Measurements from ENCODE around the gene SZT2.
"Not testable (repeated sequence)": the region's sequence is repeated elsewhere in the genome, so short reads cannot be mapped to it uniquely, and the experiment has no call there.

SZT2 gene

DNA sequence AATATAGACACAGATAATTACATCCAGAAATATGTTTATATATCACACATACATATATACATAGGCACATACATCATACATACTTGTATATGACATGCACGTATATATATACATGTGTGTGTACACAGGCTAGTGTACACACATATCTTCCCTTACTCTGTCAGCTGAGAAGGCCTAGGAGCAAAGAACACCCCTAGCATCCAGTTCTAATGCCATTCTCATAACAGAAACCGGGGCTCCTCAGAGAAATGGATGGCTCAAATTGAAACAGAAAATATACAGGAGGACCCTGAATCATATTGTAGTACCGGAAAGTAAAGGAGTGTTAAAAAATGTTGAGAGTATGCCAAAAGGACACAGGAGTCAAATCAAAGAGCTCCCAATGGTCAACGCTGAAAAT is 83.8 kb downstream of the SZT2 start:
- TF ChIP-seq, protein P1, sequence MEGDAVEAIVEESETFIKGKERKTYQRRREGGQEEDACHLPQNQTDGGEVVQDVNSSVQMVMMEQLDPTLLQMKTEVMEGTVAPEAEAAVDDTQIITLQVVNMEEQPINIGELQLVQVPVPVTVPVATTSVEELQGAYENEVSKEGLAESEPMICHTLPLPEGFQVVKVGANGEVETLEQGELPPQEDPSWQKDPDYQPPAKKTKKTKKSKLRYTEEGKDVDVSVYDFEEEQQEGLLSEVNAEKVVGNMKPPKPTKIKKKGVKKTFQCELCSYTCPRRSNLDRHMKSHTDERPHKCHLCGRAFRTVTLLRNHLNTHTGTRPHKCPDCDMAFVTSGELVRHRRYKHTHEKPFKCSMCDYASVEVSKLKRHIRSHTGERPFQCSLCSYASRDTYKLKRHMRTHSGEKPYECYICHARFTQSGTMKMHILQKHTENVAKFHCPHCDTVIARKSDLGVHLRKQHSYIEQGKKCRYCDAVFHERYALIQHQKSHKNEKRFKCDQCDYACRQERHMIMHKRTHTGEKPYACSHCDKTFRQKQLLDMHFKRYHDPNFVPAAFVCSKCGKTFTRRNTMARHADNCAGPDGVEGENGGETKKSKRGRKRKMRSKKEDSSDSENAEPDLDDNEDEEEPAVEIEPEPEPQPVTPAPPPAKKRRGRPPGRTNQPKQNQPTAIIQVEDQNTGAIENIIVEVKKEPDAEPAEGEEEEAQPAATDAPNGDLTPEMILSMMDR (IDR thresholded peaks at IDR 0.05; ENCODE audit: low read depth, low read length) = no peak

DNA sequence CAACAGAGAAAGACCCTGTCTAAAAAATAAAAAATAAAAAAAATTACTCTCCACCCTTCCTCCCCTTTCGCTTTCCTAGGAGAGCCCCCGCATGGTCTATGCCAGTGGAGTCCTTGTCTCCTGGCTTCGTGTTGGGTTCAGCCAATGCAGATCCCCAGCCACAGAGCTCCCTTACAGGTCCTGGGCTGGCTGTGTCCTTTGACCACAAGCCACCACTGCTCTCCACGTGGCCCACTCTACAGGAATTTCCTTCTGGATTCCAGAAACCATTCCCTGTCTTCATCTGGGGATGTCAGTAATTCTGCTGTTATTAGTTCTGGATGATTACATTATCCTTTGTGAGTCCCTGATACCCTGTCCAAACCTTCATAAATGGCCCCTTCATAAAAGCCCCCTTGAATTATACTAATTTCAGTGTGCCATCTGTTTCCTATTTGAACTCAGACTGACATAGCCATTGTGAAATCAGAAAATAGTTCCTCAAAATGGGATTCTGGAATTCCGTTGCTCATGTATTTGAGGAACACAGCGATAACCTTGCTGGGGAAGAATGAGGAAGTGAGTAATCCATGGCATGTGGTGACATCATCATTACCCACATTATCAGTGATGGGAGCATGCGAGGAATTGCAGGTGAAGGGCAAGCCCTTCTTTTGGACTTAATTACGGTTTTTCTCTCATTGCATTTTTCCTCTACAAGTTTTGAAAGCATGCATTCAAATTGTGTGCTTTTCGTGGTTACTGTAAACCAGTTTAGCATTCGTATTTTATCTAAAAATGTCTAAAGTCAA is 86.1 kb downstream of the SZT2 start:
- H3K4me3 ChIP-seq (replicated peaks in 1 of 2; ENCODE audit: low read depth in 2 of 2, low read length in 2 of 2) = not testable (repeated sequence)
- DNase-seq (ENCODE audit: low read depth in 2 of 2) = peak; percentile 28 to 77

More for the DNA sequence above, 83.8 kb downstream of the SZT2 start:
- H3K4me3 ChIP-seq (replicated peaks in 1 of 2; ENCODE audit: low read depth in 2 of 2, low read length in 2 of 2) = no peak overlapping the region
- DNase-seq (ENCODE audit: low read depth in 2 of 2) = no peak

DNA sequence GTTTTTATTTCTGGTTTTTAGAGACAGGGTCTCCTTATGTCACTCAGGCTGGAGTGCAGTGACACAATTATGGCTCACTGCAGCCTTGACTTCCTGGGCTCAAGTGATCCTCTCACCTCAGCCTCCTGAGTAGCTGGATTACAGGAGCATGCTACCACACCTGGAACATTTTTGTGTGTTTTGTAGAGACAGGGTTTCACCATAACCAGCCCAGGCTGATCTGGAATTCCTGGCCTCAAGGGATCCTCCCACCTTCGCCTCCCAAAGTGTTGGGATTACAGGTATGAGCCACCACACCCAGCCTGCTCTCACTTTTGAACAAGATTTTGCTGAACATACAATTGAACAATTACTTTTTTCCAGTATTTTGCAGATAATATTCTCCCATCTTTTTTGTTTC is 88.0 kb downstream of the SZT2 start:
- no peak overlapping the region for H3K4me3 ChIP-seq (replicated peaks in 1 of 2; ENCODE audit: low read depth in 2 of 2, low read length in 2 of 2)
- no peak for DNase-seq (ENCODE audit: low read depth in 2 of 2)
- TF ChIP-seq, protein P1 (IDR thresholded peaks at IDR 0.05; ENCODE audit: low read depth, low read length) = no peak

DNA sequence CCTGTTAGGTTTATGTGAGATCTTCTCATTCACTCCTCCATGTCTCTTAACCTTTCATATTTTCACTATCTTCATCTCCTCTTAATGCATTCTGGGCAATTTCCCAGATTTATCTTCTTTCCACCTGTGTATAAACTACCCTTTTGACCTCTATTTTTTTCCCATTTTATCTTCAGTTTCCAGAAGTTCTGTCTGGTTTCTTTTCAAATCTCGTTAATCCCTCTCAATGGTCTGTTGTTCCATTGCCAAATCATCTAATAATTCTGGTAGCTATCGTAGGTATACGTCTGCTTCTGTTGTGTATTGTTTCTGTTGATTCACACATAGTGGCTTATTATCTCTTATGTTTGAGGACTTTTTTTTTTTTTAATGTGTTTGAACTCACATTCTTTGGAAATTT is 89.7 kb downstream of the SZT2 start:
- DNase-seq (ENCODE audit: low read depth in 2 of 2) = no peak
- TF ChIP-seq, protein P1 (IDR thresholded peaks at IDR 0.05; ENCODE audit: low read depth, low read length) = no peak
- no peak overlapping the region for H3K4me3 ChIP-seq (replicated peaks in 1 of 2; ENCODE audit: low read depth in 2 of 2, low read length in 2 of 2)

DNA sequence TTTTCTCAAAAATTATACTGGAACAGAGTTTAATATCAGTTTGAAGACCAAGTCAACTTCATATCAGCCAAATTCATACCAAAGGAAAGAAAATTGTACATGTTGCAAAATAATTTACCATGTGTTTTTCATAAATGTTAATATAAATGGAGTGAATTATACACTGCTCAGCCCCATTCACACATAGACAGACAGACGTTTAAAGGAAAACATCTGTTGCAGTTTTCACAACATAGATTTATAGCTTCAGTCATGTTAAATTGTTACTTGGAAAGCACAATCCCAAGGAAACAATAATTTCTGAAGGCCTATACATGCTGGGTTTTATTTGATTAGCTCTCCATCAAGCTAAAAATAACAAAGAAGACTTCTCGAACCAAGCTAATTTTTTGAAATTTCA is 91.8 kb downstream of the SZT2 start:
- no peak for DNase-seq (ENCODE audit: low read depth in 2 of 2)
- no peak overlapping the region for H3K4me3 ChIP-seq (replicated peaks in 1 of 2; ENCODE audit: low read depth in 2 of 2, low read length in 2 of 2)
- TF ChIP-seq, protein P1 (IDR thresholded peaks at IDR 0.05; ENCODE audit: low read depth, low read length) = no peak

DNA sequence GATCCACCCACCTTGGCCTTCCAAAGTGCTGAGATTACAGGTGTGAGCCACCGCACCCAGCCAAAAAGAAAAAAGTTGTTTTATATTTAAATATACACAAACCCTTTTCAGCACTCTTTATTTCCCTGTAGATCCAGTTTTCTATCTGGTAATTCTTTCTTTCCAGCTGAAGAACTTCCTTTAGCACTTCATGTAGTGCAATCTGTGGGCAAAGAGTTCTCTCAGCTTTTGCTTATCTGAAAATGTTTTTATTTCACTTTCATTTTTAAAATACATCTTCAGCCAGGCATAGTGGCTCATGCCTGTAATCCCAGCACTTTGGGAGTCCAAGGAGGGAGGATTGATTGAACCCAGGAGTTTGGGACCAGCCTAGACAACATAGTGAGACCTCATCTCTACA is 92.5 kb downstream of the SZT2 start:
- H3K4me3 ChIP-seq (replicated peaks in 1 of 2; ENCODE audit: low read depth in 2 of 2, low read length in 2 of 2) = no peak overlapping the region
- TF ChIP-seq, protein P1 (IDR thresholded peaks at IDR 0.05; ENCODE audit: low read depth, low read length) = no peak
- DNase-seq (ENCODE audit: low read depth in 2 of 2) = peak in 1 of 2 donors; percentile 19

DNA sequence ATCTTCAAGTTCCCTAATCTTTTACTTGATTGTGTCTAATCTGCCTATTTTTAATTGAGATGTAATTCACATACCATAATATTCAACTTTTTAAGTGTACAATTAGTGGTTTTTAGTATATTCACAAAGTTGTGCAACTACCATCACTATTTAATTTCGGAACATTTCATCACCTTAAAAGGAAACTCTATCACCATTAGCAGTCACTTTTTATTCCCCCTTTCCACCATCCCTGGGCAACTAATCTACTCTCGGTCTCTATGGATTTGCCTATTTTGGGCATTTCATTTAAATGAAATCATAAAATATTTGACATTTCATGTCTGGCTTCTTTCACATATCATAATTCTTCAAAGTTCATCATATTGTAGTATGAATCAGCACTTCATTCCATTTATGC is 94.7 kb downstream of the SZT2 start:
- H3K4me3 ChIP-seq (replicated peaks in 1 of 2; ENCODE audit: low read depth in 2 of 2, low read length in 2 of 2) = no peak overlapping the region
- TF ChIP-seq, protein P1 (IDR thresholded peaks at IDR 0.05; ENCODE audit: low read depth, low read length) = no peak
- DNase-seq (ENCODE audit: low read depth in 2 of 2) = no peak
